Measurements from ENCODE around the gene SPHKAP.

SPHKAP gene

GRCh38 chr2:228039752-228040534 is 141.5 kb downstream of the SPHKAP start:
- TF ChIP-seq CSDC2 (CRISPR knock-in tag; IDR thresholded peaks at IDR 0.05) (no peak), RARB (CRISPR knock-in tag; IDR thresholded peaks at IDR 0.05) (no peak), ESRRG (CRISPR knock-in tag; IDR thresholded peaks at IDR 0.05) (no peak), TSHZ2 (CRISPR knock-in tag; IDR thresholded peaks at IDR 0.05) (no peak), CREB5 (CRISPR knock-in tag; IDR thresholded peaks at IDR 0.05; ENCODE audit: low read depth) (no peak), ZNF565 (CRISPR knock-in tag; conservative IDR thresholded peaks at IDR 0.05; ENCODE audit: low read depth) (no peak), PATZ1 (CRISPR knock-in tag; IDR thresholded peaks at IDR 0.05; ENCODE audit: borderline replicate concordance) (no peak), ZC3H10 (CRISPR knock-in tag; IDR thresholded peaks at IDR 0.05) (no peak), POU6F1 (CRISPR knock-in tag; IDR thresholded peaks at IDR 0.05; ENCODE audit: borderline replicate concordance, low read depth) (no peak), ZFP3 (CRISPR knock-in tag; IDR thresholded peaks at IDR 0.05) (no peak), BACH2 (CRISPR knock-in tag; IDR thresholded peaks at IDR 0.05; ENCODE audit: borderline replicate concordance) (no peak), ZNF8 (CRISPR knock-in tag; IDR thresholded peaks at IDR 0.05) (no peak), ARNTL (CRISPR knock-in tag; IDR thresholded peaks at IDR 0.05; ENCODE audit: borderline replicate concordance, low read depth) (no peak), TCF4 (CRISPR knock-in tag; IDR thresholded peaks at IDR 0.05; ENCODE audit: borderline replicate concordance) (no peak), ISL1 (CRISPR knock-in tag; IDR thresholded peaks at IDR 0.05) (no peak), GLIS3 (CRISPR knock-in tag; IDR thresholded peaks at IDR 0.05) (no peak)
- ATAC-seq: peak; percentile 83

DNA sequence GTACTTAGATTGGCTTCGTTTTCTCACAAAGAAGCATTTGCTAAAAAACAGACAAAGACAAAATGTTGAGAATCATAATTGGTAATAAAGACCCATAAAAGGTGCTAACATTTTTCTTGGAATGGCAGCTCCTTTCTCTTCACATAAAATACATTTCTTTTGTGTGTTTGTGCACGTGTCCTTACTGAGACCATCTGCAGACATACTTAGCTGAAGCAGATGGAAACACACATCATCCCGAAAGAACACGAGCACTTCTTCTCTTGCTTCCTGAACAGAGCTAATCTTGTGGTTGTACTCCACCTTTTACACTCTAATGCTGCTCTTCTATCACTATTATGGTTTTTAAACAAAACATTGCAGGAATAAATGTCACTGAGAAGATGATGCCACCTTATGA is 142.5 kb downstream of the SPHKAP start:
- ATAC-seq: no peak
- TF ChIP-seq GLIS3 (CRISPR knock-in tag; IDR thresholded peaks at IDR 0.05) (no peak), CREB5 (CRISPR knock-in tag; IDR thresholded peaks at IDR 0.05; ENCODE audit: low read depth) (no peak), TOX (CRISPR knock-in tag; IDR thresholded peaks at IDR 0.05; ENCODE audit: borderline replicate concordance) (no peak), ZC3H10 (CRISPR knock-in tag; IDR thresholded peaks at IDR 0.05) (no peak), POU6F1 (CRISPR knock-in tag; IDR thresholded peaks at IDR 0.05; ENCODE audit: borderline replicate concordance, low read depth) (no peak), RARB (CRISPR knock-in tag; IDR thresholded peaks at IDR 0.05) (no peak), PPARA (CRISPR knock-in tag; IDR thresholded peaks at IDR 0.05; ENCODE audit: borderline replicate concordance) (no peak), BACH2 (CRISPR knock-in tag; IDR thresholded peaks at IDR 0.05; ENCODE audit: borderline replicate concordance) (no peak), ZNF70 (CRISPR knock-in tag; IDR thresholded peaks at IDR 0.05) (no peak)
- TF ChIP-seq, protein P1, sequence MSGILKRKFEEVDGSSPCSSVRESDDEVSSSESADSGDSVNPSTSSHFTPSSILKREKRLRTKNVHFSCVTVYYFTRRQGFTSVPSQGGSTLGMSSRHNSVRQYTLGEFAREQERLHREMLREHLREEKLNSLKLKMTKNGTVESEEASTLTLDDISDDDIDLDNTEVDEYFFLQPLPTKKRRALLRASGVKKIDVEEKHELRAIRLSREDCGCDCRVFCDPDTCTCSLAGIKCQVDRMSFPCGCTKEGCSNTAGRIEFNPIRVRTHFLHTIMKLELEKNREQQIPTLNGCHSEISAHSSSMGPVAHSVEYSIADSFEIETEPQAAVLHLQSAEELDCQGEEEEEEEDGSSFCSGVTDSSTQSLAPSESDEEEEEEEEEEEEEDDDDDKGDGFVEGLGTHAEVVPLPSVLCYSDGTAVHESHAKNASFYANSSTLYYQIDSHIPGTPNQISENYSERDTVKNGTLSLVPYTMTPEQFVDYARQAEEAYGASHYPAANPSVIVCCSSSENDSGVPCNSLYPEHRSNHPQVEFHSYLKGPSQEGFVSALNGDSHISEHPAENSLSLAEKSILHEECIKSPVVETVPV (CRISPR knock-in tag; IDR thresholded peaks at IDR 0.05): no peak

Measured in SK-N-SH treated with all-trans-retinoic acid at 6 μM for 48 hours (cell line).